Astrocyte of the spinal cord (primary cell): ENCODE measurements around the gene CCDC85A.
A peak's percentile ranks its signal among the peaks of the same experiment; 100 is the strongest.

Experiments
- DNase-seq: peaks from one replicate; pipeline ENCODE4 v3.0.0; 2011; ENCODE audit warnings: low read depth, low spot score
- H3K4me3 ChIP-seq: 2 replicates; pipeline ENCODE4 v1.5.1; 2011; ENCODE audit warnings: low read depth, mild to moderate bottlenecking, low read length, moderate library complexity
- in situ Hi-C: cut with HindIII; loops from 2 replicates; pipeline ENCODE4 v1.10.0; 2017; ENCODE audit warnings: low sequenced_read_pairs
- TF ChIP-seq, protein P1 (sequence below): IDR thresholded peaks from 2 replicates; pipeline ENCODE4 v1.5.1; 2012; ENCODE audit warnings: low read depth, mild to moderate bottlenecking, low read length, inconsistent platforms

Gene CCDC85A

DNA sequence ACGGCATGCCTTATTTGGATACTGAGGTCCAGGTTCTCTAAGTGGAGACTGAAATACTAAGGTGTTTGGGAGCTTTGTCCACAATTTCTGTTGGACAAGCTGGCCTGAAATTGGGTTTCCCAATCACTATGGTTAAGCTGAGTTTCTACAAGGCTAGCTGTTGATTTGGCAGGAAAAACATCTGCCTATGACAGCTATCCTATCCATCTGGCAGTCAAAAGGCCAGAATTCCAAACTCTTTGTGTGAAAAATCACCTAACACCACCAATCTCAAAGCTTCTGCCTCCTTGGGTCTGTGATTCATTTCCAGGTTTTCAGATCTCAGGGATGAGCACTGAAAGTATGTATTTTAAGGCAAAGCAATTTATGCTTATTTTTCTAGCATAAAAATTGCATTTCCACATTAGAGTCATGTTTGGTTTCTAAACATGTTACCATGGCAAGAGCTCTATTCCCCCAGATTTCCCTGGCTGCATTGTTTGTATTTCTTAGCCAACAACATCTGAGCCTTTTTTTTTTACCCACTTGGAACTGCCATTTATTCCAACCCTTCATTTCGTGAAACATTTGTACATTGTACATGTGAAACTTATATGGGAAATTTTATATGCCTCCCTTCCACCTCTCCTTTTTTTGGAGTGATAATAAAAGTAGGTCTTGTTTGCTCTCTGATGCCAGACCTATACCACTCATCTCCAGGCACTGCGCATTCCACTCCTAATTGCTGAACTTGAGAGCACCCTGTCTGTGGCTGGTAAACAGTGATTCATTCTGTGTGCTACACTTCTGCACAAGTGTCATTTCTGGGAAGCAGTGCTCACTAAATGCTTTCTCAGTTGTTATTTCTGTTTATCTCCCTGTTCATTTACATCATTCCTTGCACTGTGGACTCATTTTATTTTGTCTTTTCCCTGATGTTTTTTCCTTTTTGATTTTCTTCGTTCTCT is 15.9 kb upstream of the CCDC85A start:
- peak; percentile 28 for DNase-seq
- in situ Hi-C loops, result no loop called here
- H3K4me3 ChIP-seq, result no peak overlapping the region
- TF ChIP-seq, protein P1, sequence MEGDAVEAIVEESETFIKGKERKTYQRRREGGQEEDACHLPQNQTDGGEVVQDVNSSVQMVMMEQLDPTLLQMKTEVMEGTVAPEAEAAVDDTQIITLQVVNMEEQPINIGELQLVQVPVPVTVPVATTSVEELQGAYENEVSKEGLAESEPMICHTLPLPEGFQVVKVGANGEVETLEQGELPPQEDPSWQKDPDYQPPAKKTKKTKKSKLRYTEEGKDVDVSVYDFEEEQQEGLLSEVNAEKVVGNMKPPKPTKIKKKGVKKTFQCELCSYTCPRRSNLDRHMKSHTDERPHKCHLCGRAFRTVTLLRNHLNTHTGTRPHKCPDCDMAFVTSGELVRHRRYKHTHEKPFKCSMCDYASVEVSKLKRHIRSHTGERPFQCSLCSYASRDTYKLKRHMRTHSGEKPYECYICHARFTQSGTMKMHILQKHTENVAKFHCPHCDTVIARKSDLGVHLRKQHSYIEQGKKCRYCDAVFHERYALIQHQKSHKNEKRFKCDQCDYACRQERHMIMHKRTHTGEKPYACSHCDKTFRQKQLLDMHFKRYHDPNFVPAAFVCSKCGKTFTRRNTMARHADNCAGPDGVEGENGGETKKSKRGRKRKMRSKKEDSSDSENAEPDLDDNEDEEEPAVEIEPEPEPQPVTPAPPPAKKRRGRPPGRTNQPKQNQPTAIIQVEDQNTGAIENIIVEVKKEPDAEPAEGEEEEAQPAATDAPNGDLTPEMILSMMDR, result no peak

DNA sequence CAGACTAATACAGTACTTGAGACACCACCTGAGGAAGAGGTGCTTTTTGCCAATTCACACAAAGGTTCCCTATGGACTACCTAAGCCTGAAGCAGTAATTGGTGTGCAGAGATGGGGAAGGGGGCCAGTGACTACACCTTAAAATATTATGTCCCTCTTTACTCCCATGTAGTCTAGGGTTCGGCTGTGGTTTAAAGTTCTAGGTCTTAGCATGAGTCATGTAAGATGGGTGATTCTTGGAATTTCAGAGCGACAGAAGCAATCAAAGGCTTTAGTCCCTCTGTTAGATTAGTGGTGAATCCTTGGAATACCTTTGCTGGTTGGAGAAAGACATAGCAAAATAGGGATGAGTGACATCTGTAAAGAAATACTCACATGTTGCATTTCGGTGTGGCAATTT is 14.3 kb upstream of the CCDC85A start:
- in situ Hi-C loops, result no loop called here
- no peak for DNase-seq
- H3K4me3 ChIP-seq, result no peak overlapping the region
- TF ChIP-seq, protein P1, result no peak

DNA sequence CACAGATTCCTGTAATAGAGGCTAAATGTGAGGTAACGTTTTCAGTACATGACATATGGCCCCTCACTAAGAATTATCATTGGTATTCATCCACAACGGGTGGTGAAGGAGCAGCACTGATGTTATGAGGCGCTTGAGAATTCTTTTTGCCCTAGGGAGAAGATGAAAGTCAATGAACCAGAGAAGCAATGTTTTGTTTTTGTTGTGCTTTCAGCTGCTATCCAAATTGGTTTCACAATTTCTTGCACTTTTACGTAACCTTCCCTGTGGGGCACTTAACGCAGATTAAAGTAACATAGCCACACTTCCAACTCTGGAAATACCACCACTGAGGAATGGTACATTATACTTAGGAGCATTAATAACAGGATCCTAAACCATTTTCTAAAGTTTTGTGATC is 13.3 kb upstream of the CCDC85A start:
- no peak for DNase-seq
- in situ Hi-C loops, result no loop called here
- H3K4me3 ChIP-seq, result no peak overlapping the region
- TF ChIP-seq, protein P1, result no peak

DNA sequence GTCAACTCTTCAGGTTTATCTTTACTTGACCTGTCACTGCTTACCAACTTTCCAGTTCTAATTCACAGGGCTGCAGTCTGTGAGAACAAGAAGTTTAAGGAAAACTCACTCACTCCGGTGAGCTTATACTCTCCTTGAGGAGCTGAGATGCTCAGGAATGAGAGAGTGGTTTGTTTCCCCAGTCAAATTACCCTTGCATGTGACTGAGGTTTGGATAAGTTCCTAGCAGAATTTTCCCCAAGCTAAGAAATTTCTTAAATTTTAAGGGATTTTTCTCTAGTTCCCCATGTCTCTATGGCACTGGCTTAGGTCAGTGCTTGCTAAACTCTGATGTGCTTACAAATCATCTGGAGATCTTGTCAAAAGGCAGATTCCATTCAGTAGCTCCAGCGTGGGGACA is 12.8 kb upstream of the CCDC85A start:
- TF ChIP-seq, protein P1, result no peak
- DNase-seq, result no peak
- no peak overlapping the region for H3K4me3 ChIP-seq
- in situ Hi-C loops, result no loop called here

DNA sequence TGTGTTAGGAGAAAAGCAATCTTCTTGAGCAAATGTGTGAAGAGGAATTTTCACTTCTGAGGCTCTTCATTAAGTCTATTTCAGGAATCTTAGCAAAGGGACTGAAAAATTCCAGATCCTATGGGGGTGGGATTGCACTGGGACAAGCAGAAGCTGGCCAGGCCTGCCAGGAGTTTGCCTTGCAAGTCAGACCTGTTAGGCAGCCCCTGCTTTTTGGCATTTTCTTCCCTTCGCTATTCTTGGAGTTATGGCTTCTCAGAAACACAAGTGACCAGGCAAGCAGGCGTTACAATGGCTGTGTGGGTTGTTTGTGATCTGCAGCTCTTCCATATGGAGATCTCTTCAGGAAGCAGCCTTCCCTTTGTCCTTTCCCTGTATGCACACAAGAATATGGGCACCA is 8.0 kb upstream of the CCDC85A start:
- TF ChIP-seq, protein P1, result no peak
- H3K4me3 ChIP-seq, result no peak overlapping the region
- in situ Hi-C loops, result no loop called here
- no peak for DNase-seq

DNA sequence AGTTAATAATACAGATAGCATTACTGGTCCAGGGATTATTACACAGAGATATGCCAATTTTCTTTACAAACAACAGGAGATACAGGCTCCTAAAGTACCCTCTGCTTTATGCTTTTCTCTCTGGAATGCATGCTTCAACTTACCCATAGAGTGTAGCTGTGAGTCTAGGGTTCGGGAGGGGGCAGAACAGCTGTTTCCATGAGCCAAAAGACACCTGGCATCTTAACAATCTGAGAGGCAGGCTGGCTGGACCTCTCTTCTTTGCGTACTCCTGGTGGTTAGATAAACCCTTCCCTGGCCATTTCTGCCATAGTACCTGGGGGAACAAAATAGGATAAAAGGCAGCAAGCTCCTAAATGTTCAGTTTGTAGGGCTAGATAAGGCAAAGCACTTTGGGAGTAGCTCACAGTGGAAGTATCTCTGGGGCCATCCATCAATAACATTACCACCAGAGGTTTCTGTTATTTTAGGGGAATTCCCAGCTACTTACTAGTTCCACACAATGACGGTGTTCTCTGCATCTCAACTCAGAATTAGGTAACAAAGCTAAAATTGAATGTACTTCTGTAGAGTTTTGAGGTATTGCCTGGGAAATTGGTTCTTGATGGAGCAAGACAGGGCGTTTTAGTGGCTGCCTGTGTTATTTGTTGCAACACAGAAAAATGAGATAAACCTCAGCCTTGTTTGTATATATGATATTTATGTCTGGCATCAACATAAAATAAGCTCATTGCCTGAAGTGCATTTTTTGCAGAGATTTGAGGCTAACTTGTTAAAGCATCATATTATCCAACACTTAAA is 6.2 kb upstream of the CCDC85A start:
- in situ Hi-C loops, result no loop called here
- no peak for DNase-seq
- H3K4me3 ChIP-seq, result no peak overlapping the region
- TF ChIP-seq, protein P1, result no peak
